H9 (cell line): Measurements from ENCODE around the gene EPS15. TPM values are rescaled to one million over a fixed set of nuclear protein-coding genes. Genes with fewer than 3 reads are reported as not detected.

Source experiments
- DNase-seq: peaks from one replicate; pipeline ENCODE4 v3.0.0-alpha.2; 2017
- H2AFZ ChIP-seq: one replicate; pipeline ENCODE4 v1.6.1; 2013; ENCODE audit warnings: mild to moderate bottlenecking, low read length, control low read depth, moderate library complexity
- H2AK5ac ChIP-seq: 2 replicates; pipeline ENCODE4 v1.6.1; 2013; ENCODE audit warnings: low read length, control low read depth, mixed read lengths; ENCODE audit not compliant: insufficient read length
- H2BK120ac ChIP-seq: one replicate; pipeline ENCODE4 v1.6.1; 2013; ENCODE audit warnings: low read depth, mild to moderate bottlenecking, low read length, control low read depth, inconsistent platforms; ENCODE audit not compliant: poor library complexity, severe bottlenecking
- H2BK12ac ChIP-seq: 2 replicates; pipeline ENCODE4 v1.6.1; 2013; ENCODE audit warnings: low read length, control low read depth, mixed read lengths, low read depth; ENCODE audit not compliant: insufficient read length
- H2BK15ac ChIP-seq: 2 replicates; pipeline ENCODE4 v1.6.1; 2013; ENCODE audit warnings: low read depth, low read length, control low read depth
- H2BK20ac ChIP-seq: one replicate; pipeline ENCODE4 v1.6.1; 2013; ENCODE audit warnings: low read depth, mild to moderate bottlenecking, low read length, control low read depth, inconsistent platforms; ENCODE audit not compliant: poor library complexity, severe bottlenecking
- H2BK5ac ChIP-seq: 2 replicates; pipeline ENCODE4 v1.6.1; 2013; ENCODE audit warnings: low read length, control low read depth, mixed read lengths; ENCODE audit not compliant: insufficient read length
- H3K14ac ChIP-seq: 2 replicates; pipeline ENCODE4 v1.6.1; 2013; ENCODE audit warnings: low read length, control low read depth; ENCODE audit not compliant: insufficient read depth
- H3K18ac ChIP-seq: 2 replicates; pipeline ENCODE4 v1.6.1; 2013; ENCODE audit warnings: low read depth, mild to moderate bottlenecking, mixed read lengths, low read length, control low read depth; ENCODE audit not compliant: insufficient read length
- H3K23ac ChIP-seq: 2 replicates; pipeline ENCODE4 v1.6.1; 2013; ENCODE audit warnings: low read length, control low read depth, mixed read lengths, low read depth; ENCODE audit not compliant: insufficient read length
- H3K23me2 ChIP-seq: 2 replicates; pipeline ENCODE4 v1.6.1; 2013; ENCODE audit warnings: low read depth, mild to moderate bottlenecking, mixed read lengths, low read length, control low read depth; ENCODE audit not compliant: insufficient read length, poor library complexity, severe bottlenecking
- H3K27ac ChIP-seq: 2 replicates; pipeline ENCODE4 v1.5.1; 2013; ENCODE audit warnings: low read length, control low read depth, mixed read lengths, low read depth; ENCODE audit not compliant: insufficient read length
- H3K27me3 ChIP-seq: 2 replicates; pipeline ENCODE4 v1.6.1; 2013; ENCODE audit warnings: low read length, control low read depth, inconsistent platforms; ENCODE audit not compliant: insufficient read depth
- H3K4ac ChIP-seq: 2 replicates; pipeline ENCODE4 v1.6.1; 2013; ENCODE audit warnings: low read depth, mild to moderate bottlenecking, control low read depth, inconsistent platforms, low read length, moderate library complexity
- H3K4me1 ChIP-seq: 2 replicates; pipeline ENCODE4 v1.6.1; 2013; ENCODE audit warnings: low read length, control low read depth, inconsistent platforms; ENCODE audit not compliant: insufficient read depth
- H3K4me2 ChIP-seq: 2 replicates; pipeline ENCODE4 v1.6.1; 2013; ENCODE audit warnings: low read length, control low read depth, mixed read lengths; ENCODE audit not compliant: insufficient read length, insufficient read depth
- H3K56ac ChIP-seq: 2 replicates; pipeline ENCODE4 v1.6.1; 2013; ENCODE audit warnings: low read depth, mild to moderate bottlenecking, mixed read lengths, low read length, control low read depth; ENCODE audit not compliant: insufficient read length
- H3K79me1 ChIP-seq: 2 replicates; pipeline ENCODE4 v1.6.1; 2013; ENCODE audit warnings: low read depth, mild to moderate bottlenecking, moderate library complexity, low read length, control low read depth, inconsistent platforms; ENCODE audit not compliant: insufficient read depth, poor library complexity, severe bottlenecking
- H3K79me2 ChIP-seq: 2 replicates; pipeline ENCODE4 v1.6.1; 2013; ENCODE audit warnings: low read length, control low read depth, inconsistent platforms; ENCODE audit not compliant: insufficient read depth
- H3K9ac ChIP-seq: 2 replicates; pipeline ENCODE4 v1.6.1; 2013; ENCODE audit warnings: low read length, control low read depth, mixed read lengths; ENCODE audit not compliant: insufficient read length; ENCODE audit errors: extremely low read depth
- H3K9me3 ChIP-seq: one replicate; pipeline ENCODE4 v1.6.1; 2013; ENCODE audit warnings: low read depth, low read length, inconsistent platforms; ENCODE audit not compliant: control insufficient read depth
- H3T11ph ChIP-seq: one replicate; pipeline ENCODE4 v1.6.1; 2013; ENCODE audit warnings: mild to moderate bottlenecking, low read length, control low read depth, inconsistent platforms
- H4K20me1 ChIP-seq: one replicate; pipeline ENCODE4 v1.6.1; 2013; ENCODE audit not compliant: control insufficient read depth, insufficient read length, insufficient read depth
- H4K5ac ChIP-seq: 2 replicates; pipeline ENCODE4 v1.6.1; 2013; ENCODE audit warnings: low read depth, mild to moderate bottlenecking, mixed read lengths, low read length, control low read depth; ENCODE audit not compliant: insufficient read length
- H4K8ac ChIP-seq: replicated peaks from 2 replicates; pipeline ENCODE4 v1.6.1; 2013; ENCODE audit warnings: low read length, control low read depth, mixed read lengths, low read depth; ENCODE audit not compliant: insufficient read length
- H4K91ac ChIP-seq: 2 replicates; pipeline ENCODE4 v1.6.1; 2013; ENCODE audit warnings: low read depth, mild to moderate bottlenecking, moderate library complexity, mixed read lengths, low read length, control low read depth; ENCODE audit not compliant: insufficient read length
- H3K27ac Mint-ChIP-seq, 3 experiments: 2 replicates in 2 of 3; 3 replicates in 1 of 3; pipeline ENCODE4 v1.8.0; 2020 to 2021; ENCODE audit warnings: mixed read lengths in 3 of 3, mild to moderate bottlenecking in 1 of 3, moderate library complexity in 1 of 3
- H3K27me3 Mint-ChIP-seq: 2 replicates; pipeline ENCODE4 v1.8.0; 2021; ENCODE audit warnings: low read depth, mild to moderate bottlenecking, moderate library complexity, mixed read lengths
- H3K36me3 Mint-ChIP-seq, 3 experiments: 2 replicates in 2 of 3; 3 replicates in 1 of 3; pipeline ENCODE4 v1.8.0; 2020 to 2021; ENCODE audit warnings: low read depth in 3 of 3, mixed read lengths in 3 of 3; ENCODE audit not compliant: insufficient read depth in 1 of 3
- H3K4me1 Mint-ChIP-seq, 2 experiments: 2 replicates each; pipeline ENCODE4 v1.8.0; 2020; ENCODE audit warnings: mixed read lengths in 2 of 2
- H3K4me3 Mint-ChIP-seq, 2 experiments: 2 replicates in 1 of 2; 3 replicates in 1 of 2; pipeline ENCODE4 v1.8.0; 2020 to 2021; ENCODE audit warnings: mild to moderate bottlenecking in 2 of 2, mixed read lengths in 2 of 2, moderate library complexity in 1 of 2
- H3K9me3 Mint-ChIP-seq, 2 experiments: 2 replicates in 1 of 2; 3 replicates in 1 of 2; pipeline ENCODE4 v1.8.0; 2020; ENCODE audit warnings: mild to moderate bottlenecking in 2 of 2, mixed read lengths in 2 of 2, moderate library complexity in 1 of 2
- WGBS: extraction: QIAGEN DNeasy Blood & Tissue Kit; methylation state at CpG from one replicate; pipeline ENCODE4 v1.1.7; 2013; ENCODE audit warnings: missing lambda C conversion rate, low lambda C conversion rate, mixed read lengths; ENCODE audit not compliant: insufficient read length; ENCODE audit errors: extremely low coverage; 5-methylcytosine and 5-hydroxymethylcytosine counted together
- total RNA-seq: library from RNA; stranded (reverse); gene quantifications from 2 replicates; pipeline ENCODE4 v1.2.1, GENCODE V29; 2021
- TF ChIP-seq, protein P1 (sequence below): fragments of 200-600 bp; sonication (generic); conservative IDR thresholded peaks from 3 replicates; pipeline ENCODE4 v1.8.0; 2021; ENCODE audit warnings: antibody characterized with exemption, mild to moderate bottlenecking

EPS15 gene
- total RNA-seq, 1 experiment from 2014 or later = 44.1 TPM

DNA sequence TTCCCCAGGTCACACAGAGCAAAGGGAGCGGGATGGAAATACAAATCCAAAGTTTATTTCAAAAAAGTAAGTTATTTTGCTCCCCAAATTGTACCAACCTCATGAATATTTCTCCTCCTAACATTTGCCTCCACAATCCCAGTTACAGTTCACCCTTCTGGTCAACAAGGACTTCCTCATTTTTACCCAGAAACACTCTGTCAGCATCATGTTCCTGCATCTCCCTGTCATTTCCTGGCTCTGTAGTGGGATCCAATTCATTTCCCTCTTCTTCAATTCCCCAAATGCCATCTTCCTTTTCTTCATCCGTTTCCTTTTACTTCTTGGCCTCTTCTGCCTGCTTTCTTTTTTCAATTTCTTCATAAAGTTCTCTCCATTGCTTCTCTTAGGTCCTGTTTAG is 32.0 kb upstream of the EPS15 start:
- no peaks in the 10 kb centered on the region for H3K9me3 Mint-ChIP-seq

More for the DNA sequence above, 32.0 kb upstream of the EPS15 start:
- TF ChIP-seq, protein P1, sequence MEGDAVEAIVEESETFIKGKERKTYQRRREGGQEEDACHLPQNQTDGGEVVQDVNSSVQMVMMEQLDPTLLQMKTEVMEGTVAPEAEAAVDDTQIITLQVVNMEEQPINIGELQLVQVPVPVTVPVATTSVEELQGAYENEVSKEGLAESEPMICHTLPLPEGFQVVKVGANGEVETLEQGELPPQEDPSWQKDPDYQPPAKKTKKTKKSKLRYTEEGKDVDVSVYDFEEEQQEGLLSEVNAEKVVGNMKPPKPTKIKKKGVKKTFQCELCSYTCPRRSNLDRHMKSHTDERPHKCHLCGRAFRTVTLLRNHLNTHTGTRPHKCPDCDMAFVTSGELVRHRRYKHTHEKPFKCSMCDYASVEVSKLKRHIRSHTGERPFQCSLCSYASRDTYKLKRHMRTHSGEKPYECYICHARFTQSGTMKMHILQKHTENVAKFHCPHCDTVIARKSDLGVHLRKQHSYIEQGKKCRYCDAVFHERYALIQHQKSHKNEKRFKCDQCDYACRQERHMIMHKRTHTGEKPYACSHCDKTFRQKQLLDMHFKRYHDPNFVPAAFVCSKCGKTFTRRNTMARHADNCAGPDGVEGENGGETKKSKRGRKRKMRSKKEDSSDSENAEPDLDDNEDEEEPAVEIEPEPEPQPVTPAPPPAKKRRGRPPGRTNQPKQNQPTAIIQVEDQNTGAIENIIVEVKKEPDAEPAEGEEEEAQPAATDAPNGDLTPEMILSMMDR = no peak
- no peak overlapping the region for H2BK20ac ChIP-seq
- no peaks in the 10 kb centered on the region for H3K23me2 ChIP-seq
- no peak overlapping the region for H4K8ac ChIP-seq
- H4K5ac ChIP-seq = no peak overlapping the region
- no peak overlapping the region for H3K4me2 ChIP-seq
- Mint-ChIP-seq H3K4me3 (no peak overlapping the region), H3K4me1 (no peaks in the 10 kb centered on the region), H3K36me3 (no peaks in the 10 kb centered on the region), H3K27ac (no peak overlapping the region), H3K27me3 (no peaks in the 10 kb centered on the region)
- no peaks in the 10 kb centered on the region for H3K79me2 ChIP-seq
- H4K20me1 ChIP-seq = no peaks in the 10 kb centered on the region
- no peak overlapping the region for H4K91ac ChIP-seq
- no peak overlapping the region for H3K14ac ChIP-seq
- no peaks in the 10 kb centered on the region for H3K4me1 ChIP-seq
- no peak for DNase-seq
- no peak overlapping the region for H3K4ac ChIP-seq
- no peaks in the 10 kb centered on the region for H3K27me3 ChIP-seq
- H2AFZ ChIP-seq = no peak overlapping the region
- H2AK5ac ChIP-seq = no peak overlapping the region
- H3K9ac ChIP-seq = no peak overlapping the region
- no peak overlapping the region for H2BK120ac ChIP-seq
- no peak overlapping the region for H3K56ac ChIP-seq
- H3K18ac ChIP-seq = no peak overlapping the region
- no peak overlapping the region for H3T11ph ChIP-seq
- H3K23ac ChIP-seq = no peak overlapping the region
- H2BK12ac ChIP-seq = no peak overlapping the region
- no peak overlapping the region for H2BK5ac ChIP-seq
- H2BK15ac ChIP-seq = no peak overlapping the region
- no peaks in the 10 kb centered on the region for H3K79me1 ChIP-seq
- no peak overlapping the region for H3K27ac ChIP-seq
- no peaks in the 10 kb centered on the region for H3K9me3 ChIP-seq
- no CpG with 5 or more reads among the region's 2 CpGs for WGBS
